RWPE1 (cell line): ENCODE data around the gene OR2A42.
"Not testable (repeated sequence)": the region's sequence is repeated elsewhere in the genome, so short reads cannot be mapped to it uniquely, and the experiment has no call there.

Experiments used
- CTCF ChIA-PET: fragments of 350-600 bp; sonication (Branson Sonifier 250); formaldehyde crosslinking; extraction: SDS; loops from one replicate; lab custom pipeline; 2021; lab: Yijun Ruan, JAX
- POLR2A ChIA-PET: fragments of 400-600 bp; formaldehyde crosslinking; extraction: SDS; loops from one replicate; lab custom pipeline; 2020; ENCODE audit warnings: antibody characterized with exemption; ENCODE audit not compliant: low non-redundant PET; lab: Yijun Ruan, JAX
- DNase-seq: peaks from one replicate; pipeline ENCODE4 v3.0.0; 2012; ENCODE audit warnings: low spot score
- H3K27ac ChIP-seq: fragments of 450-650 bp; 2 replicates; pipeline ENCODE4 v1.5.1; 2017
- TF ChIP-seq, protein P1 (sequence below): fragments of 450-650 bp; conservative IDR thresholded peaks from 2 replicates; pipeline ENCODE4 v1.5.1; 2017; ENCODE audit warnings: low read depth, mild to moderate bottlenecking

OR2A42 gene

DNA sequence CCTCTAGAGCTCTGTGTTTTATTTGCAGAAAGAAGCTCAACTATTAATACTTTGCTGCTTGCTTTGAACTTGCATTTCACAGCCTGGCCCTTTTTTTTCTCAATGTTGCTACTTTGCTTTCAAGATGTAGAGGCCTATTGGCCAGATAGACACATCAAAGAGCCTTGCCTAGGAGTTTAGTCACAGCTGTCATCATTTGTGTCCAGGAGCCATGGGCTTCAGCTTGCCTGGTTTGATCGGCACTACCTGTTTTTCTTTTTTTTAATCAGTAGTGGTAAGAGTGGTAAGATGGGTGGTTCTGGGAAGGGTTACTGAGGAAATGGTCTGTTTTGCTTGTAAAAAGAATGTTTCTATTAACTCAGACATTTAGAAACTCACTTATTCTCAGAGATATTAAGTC, 37.4 kb downstream of the OR2A42 start:
- H3K27ac ChIP-seq, POLR2A ChIA-PET, CTCF ChIA-PET, DNase-seq: not testable (repeated sequence)

DNA sequence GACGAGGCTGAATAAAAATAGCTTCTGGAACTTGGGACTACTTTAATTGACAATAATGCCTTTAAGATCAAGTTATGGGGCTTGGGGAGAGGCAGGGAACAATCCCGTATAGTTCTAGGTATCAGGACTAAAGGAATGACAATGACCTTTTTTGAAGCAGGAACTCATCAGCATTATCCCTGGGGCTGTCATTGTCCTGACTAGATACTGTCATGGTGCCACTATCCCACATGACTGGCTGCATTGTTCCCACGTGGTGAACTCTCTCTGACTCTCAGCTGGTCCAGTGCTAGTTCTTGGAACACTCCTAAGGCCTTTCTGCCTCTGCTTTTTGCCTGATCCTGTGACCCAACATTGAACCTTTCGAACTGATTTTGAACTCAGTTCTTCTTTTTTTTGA, 40.5 kb downstream of the OR2A42 start:
- DNase-seq, H3K27ac ChIP-seq, CTCF ChIA-PET, POLR2A ChIA-PET: not testable (repeated sequence)

DNA sequence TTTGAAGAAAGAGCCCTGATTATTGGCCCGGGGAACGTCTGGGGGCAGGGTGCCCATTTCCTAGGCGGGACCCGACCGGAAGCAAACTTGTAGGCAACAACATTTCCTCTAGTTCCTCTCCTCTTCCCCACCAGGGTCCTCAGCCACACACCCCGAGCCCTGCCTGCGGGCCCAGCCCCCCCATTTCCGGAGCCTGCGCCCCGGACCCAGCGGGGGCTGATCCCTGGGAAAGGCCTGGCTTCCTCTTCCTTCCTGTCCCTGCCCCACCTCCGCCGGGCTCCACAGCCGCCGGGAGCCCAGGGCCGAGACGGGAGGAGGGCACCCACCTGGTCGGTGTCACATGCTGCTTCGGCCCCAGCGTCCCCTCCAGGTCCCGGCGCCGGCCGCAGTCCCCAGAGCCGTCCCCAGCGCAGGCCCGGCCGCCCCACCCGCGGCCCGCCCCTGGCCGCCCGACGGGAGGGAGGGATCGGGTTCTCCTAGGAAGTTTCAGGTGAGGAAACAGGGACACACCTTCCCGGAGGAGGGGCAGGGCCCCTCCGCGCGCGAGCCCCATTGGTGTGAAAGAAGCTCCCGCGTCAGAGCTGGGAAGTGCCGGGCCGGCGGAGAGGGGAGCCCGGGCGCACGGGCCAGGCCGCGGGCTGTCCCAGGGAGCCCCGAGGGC, 44.1 kb downstream of the OR2A42 start, which contains the start of gene ARHGEF35:
TSS of gene ARHGEF35 (minus strand) at position 622 of the 661 bp plus-strand sequence. CDS start 7,450 bp downstream, outside the sequence.
- H3K27ac ChIP-seq, DNase-seq, POLR2A ChIA-PET, CTCF ChIA-PET: not testable (repeated sequence)

DNA sequence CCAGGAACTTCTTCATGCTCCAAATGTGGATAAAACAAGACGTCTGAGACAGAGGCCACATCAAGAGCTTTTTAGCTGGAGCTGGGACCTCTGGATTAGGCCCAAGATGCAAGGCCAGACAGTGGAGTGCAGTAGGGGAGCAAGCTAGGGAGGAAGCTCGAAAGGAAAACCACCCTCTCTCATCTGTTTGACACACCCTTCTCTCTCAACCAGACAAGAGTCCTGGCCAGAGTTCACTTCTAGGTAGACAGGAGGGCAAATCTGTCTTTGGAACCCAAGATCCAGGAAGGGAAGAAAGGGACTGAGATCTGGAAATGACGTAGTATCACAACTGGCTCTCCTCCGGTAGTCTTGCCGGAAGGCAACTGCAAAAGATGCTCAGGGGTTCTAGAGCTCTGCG, 45.0 kb downstream of the OR2A42 start:
- CTCF ChIA-PET, DNase-seq, POLR2A ChIA-PET, H3K27ac ChIP-seq: not testable (repeated sequence)

DNA sequence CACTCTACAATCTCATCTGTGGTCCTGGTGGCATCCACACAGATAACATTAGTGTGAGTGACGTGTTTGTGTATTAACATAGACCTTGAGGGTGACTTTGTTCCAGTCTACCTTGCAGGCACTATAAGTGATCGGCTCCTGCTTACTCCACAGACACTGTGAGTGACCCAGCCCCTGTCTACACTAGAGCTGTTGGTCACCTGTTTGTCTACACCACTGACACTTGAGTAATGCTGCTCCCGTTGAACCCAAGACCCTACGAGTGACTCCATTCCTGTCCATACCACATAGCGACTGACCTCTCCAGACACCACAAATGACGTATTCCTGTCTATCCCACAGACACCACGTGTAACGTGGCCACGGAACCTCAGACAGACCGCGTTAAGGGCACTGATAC, 45.6 kb downstream of the OR2A42 start:
- POLR2A ChIA-PET, DNase-seq, H3K27ac ChIP-seq, CTCF ChIA-PET: not testable (repeated sequence)

DNA sequence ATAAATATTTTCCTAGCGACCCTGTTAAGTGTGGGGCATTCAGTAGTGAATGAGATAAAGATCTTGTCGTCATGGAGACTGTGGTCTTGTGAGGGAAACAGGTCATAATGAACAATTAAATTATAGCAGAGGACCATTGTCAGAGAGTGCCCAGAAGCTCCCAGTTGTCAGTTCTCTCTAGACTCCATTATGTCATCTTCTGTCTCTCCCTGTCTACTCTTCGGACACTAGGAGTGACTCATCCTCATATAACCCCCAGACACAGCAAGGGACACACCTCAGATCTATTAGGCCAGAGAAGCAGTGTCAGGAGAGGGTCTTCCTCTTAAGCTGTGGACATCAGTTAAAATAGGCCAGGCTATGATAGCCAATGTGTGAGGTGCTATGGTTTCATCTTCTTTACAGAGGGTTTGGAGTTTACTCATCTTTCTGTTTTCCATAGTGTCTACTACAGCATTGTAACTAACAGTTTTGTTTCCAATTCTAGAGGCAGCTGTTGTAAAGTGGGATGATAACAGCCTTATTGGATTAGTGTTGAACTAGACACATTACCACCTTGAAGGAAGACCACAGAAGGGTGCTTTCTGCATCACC, 50.7 kb downstream of the OR2A42 start:
- DNase-seq, CTCF ChIA-PET, H3K27ac ChIP-seq, POLR2A ChIA-PET: not testable (repeated sequence)

DNA sequence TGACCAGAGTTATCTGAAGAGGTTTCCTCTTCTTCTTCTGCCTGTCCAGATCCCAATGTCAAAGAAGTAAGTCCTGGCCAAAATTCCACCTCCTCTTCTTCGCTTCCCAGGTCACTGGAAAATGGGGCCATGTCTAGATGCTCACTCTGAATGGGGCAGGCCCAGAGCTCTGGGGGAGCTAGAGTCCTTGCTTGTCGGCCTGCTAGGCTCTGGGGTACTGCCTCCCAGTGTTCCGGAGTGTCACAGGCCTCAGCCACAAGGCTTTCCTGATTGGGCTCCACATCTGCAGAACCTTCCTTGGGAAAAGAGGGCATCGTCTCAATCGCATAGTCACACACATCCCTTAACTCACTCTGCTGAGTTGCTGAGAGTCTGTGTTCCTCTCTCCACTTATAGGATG, 51.6 kb downstream of the OR2A42 start:
- CTCF ChIA-PET, POLR2A ChIA-PET: not testable (repeated sequence)

DNA sequence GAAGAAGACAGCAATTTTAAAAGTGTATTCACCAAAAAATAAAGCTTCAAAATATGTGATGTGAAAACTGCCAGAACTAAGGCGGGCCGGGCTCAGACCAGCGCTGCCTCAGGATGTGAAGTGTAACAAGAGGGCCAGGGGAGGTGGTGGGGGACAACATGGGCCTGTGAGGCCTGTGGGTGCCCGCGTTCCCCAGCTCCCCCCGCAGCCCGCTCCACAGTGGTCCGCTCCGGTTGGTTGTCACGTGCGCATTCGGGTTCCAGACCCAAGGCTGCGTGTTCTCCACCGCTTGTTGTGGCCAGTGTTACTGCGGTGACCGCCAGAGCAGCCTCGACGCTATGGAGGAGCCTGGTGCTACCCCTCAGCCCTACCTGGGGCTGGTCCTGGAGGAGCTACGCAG, 56.2 kb downstream of the OR2A42 start, which contains the start of gene CTAGE4:
TSS of gene CTAGE4 (plus strand) at position 301 of the 400 bp plus-strand sequence. CDS start at position 339, 38 bp downstream.
- POLR2A ChIA-PET, CTCF ChIA-PET, DNase-seq, H3K27ac ChIP-seq: not testable (repeated sequence)

More for the DNA sequence above, 51.6 kb downstream of the OR2A42 start:
- not testable (repeated sequence) for DNase-seq, H3K27ac ChIP-seq

DNA sequence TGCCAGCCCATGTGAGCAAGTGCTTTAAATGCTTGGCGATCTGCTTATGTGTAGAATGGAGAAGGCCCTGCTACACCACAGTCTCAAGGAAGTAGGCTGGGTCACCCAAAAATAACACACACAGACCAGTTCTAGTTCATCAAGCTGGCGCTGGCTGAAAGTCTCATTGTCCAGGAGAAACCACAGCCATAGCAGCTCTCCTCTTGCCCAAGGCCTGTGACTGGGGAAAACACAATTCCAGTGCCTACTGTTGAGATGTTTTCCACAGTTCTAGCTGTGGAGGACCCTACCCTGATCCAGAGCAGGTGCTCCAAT, 60.3 kb downstream of the OR2A42 start:
- DNase-seq, POLR2A ChIA-PET, H3K27ac ChIP-seq, CTCF ChIA-PET: not testable (repeated sequence)

DNA sequence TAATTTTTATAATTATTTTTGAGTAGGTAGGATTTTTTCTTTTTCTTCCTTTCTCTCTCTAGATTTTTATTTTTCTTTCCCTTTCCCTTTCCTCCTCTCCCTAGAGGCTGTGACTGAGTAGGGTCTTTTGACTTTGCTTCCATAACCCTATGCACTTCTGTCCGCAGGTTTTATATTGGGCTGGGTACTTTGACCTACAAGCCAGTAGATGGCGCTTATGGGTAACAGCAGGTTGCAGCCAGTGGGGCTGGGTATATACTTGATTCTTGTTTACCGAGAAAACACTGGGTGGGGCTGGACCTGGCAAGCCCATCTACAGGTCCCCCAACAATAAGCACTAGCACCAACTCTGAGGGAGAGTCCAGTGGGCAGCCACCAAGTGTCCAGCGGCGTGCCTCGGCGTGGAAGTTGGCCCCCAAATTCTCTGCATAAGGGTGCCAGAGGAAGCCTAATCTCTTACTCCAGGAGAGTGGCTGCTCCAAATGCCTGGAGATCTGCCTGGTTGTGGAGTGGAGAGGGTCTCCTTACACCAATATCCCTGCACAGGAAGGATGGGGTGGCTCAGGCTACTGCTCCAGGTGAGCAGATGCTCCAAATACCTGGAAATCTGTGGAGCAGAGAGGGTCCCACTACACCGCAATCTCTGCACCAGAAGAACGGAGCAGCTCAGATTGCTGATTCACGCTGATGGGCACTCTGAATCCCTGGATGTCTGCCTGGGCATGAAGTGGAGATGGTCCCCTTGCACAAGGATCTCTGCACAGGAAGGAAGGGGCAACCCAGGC, 60.8 kb downstream of the OR2A42 start:
- CTCF ChIA-PET, DNase-seq: not testable (repeated sequence)
- TF ChIP-seq, protein P1, sequence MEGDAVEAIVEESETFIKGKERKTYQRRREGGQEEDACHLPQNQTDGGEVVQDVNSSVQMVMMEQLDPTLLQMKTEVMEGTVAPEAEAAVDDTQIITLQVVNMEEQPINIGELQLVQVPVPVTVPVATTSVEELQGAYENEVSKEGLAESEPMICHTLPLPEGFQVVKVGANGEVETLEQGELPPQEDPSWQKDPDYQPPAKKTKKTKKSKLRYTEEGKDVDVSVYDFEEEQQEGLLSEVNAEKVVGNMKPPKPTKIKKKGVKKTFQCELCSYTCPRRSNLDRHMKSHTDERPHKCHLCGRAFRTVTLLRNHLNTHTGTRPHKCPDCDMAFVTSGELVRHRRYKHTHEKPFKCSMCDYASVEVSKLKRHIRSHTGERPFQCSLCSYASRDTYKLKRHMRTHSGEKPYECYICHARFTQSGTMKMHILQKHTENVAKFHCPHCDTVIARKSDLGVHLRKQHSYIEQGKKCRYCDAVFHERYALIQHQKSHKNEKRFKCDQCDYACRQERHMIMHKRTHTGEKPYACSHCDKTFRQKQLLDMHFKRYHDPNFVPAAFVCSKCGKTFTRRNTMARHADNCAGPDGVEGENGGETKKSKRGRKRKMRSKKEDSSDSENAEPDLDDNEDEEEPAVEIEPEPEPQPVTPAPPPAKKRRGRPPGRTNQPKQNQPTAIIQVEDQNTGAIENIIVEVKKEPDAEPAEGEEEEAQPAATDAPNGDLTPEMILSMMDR = peak; percentile 78

More for the DNA sequence above, 60.8 kb downstream of the OR2A42 start:
- POLR2A ChIA-PET, H3K27ac ChIP-seq: not testable (repeated sequence)
